A204.1 (cell line): Measurements from ENCODE around the gene ATF6.

Source experiments
- FAIRE-seq: peaks from 2 replicates; lab custom pipeline; 2012; peaks lifted over from hg19 to GRCh38; lab: Jason Lieb, UNC

Gene ATF6

DNA sequence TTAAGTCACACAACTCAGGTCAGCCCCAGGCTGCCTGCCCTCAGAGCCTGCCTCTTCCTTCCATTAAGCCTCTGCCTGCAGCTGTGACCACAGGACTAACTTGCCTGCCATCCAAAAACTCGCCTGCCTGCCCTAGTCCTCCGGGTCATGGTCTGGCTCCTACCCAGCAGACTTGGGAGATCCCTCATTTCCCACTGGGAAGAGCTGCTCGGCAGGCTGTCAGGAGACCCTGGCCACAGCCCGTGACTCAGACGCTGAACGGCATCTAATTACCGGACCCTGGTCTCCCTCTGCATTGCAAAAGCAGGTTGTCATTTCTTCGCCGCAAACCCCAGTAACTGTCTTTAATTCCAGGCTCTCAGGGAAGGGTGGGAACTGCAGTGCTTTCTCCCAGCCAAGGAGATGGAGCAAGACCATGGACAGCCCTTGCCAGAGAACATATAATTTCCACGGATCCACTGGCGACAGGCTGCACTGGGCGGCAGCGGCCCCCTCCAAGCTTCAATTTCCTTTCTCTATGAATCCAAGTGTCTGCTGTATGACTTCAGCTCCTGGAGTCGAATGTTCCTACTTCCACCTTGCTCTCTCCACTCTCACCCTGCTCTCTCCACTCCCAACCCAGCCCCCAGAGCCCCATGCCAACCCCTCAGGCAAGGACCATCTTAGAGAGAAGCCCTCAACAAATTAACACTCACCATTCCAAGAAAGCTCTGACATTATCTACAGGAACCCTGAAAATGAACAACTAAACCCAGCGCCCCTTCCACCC lies 237.1 kb downstream of the ATF6 start:
- FAIRE-seq, result no peak

DNA sequence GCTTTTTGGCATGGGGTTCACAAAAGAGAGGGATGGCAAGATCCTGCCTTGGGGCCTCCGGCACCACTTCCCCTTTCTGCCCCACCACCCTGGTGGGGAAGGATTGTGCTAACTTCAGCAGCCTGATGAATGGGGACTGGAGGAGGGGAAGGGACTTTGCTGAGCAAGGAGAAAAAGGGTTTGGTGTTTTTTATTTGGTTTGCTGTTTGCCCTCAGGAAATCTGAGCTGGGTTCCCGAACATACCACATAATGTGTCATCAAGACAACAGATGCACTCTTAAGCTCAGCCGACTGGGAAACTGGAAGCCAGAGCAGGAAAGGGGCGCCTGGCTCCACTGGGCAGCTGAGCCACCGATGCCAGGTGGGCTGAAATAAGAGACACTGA lies 237.7 kb downstream of the ATF6 start:
- no peak for FAIRE-seq

GRCh38 chr1:162004441-162004950 lies 238.4 kb downstream of the ATF6 start:
- FAIRE-seq, result no peak

- no peak for FAIRE-seq
Measured at GRCh38 chr1:162006081-162006480, 240.0 kb downstream of the ATF6 start.

- no peak for FAIRE-seq
Measured at GRCh38 chr1:162007466-162007865, 241.3 kb downstream of the ATF6 start.

DNA sequence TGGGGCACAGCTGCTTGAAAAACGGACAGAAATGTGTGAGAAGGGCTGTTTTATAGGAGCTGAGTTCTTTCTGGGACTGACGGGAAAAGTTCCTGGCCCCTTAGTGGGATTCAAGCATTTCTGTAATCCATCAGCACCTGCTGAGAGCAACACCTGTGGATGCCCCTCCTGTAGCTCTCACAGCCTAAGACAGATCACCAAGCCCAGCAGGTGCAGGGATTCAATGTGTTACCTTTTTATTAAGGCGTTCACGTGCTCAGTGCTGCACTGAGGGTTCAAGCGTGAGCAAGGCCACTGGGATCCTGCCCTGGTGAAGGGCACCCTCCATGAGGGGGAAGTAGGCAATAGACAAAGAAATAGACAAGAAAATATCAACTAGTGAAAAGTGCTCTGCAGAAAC lies 242.7 kb downstream of the ATF6 start:
- FAIRE-seq, result no peak

DNA sequence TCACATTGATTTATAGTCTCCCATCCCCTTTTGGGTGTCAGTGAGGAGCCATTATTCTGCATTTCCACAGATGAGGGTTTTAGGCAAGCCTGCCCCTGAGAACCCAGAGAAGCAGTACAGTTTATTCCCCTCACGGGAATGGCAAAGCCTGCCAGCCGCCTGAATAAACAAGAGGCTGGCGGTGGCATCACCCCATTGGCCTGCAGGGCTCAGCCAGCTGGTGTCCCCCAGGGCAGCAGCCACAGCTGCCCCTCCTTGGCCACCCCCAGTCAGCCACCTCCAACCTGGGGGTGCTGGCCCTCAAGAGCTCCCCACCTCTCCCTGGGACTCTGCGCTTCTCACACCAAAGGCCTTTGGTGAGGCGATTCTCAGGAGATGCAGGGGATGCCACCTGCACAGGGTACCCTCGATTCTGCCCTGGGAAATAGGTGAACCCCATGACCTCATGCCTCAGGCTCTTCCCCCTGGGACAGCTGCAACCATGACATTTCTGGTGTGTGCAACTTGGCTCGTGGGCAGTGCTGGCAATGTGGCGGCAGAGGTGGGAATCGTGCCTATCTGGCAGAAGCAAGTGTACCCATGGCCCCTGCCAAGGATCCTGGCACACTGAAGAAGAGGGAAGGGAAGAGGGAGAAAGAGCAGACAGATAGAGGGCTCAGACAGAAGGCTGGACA lies 243.5 kb downstream of the ATF6 start:
- FAIRE-seq, result no peak

- FAIRE-seq, result no peak
Measured at GRCh38 chr1:162010175-162010506, 244.0 kb downstream of the ATF6 start.

DNA sequence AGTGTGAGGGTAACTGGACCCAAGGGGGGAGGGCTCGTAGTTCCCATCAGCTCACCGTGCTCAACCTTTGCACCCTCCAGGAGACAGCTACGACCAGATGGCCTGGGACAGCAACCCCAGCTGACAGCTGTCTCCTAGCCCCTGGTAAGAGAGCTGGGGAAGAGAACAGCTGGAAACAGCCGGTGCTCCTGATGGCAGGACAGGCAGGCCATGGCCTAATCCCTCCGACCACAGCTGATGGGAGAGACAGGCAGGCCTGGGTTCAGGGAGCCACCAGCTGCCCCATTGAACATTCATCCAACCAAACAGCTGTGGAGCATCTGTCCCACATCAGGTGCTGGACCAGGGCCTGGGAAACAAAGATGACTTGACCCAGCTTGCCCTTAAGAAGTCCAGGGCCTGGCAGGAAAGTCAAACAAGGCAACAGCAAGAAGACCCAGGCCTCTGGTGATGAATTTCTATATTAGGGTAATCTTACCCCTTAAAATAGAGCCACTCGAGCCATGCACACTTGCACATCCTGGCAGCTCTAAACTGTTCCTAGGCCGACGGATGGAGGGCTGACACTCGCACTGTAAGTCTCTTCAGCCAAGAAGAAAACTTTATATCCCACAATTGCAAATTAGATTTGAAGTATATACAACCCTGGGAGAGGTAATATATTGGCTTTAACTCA lies 245.4 kb downstream of the ATF6 start:
- FAIRE-seq, result no peak

- FAIRE-seq, result no peak
Measured at GRCh38 chr1:162013289-162013688, 247.2 kb downstream of the ATF6 start.
